Ovary (tissue), 9 donors: ENCODE results near the gene MYEF2. TPM values are rescaled to one million over a fixed set of nuclear protein-coding genes. Genes with fewer than 3 reads are reported as not detected.

ENCODE experiments used
- DNase-seq, 5 donors: peaks; one replicate each; pipeline ENCODE4 v3.0.0-alpha.2; 2019 to 2020
- H3K27ac ChIP-seq, 2 donors: fragments of 200-600 bp; one replicate each; pipeline versions ENCODE4 v1.5.1 to v1.8.0; 2019 to 2022
- H3K27me3 ChIP-seq: fragments of 200-600 bp; one replicate; pipeline ENCODE4 v1.8.0; 2022
- H3K36me3 ChIP-seq: fragments of 200-600 bp; sonication (generic); one replicate; pipeline ENCODE4 v1.5.1; 2019
- H3K4me1 ChIP-seq: one replicate; pipeline ENCODE4 v1.8.1; 2013; ENCODE audit warnings: mild to moderate bottlenecking, moderate library complexity; ENCODE audit not compliant: insufficient read depth
- H3K4me3 ChIP-seq: fragments of 200-600 bp; sonication (generic); one replicate; pipeline ENCODE4 v1.5.1; 2017
- H3K9me3 ChIP-seq, 2 donors: fragments of 200-600 bp in 1 of 2; sonication (generic) in 1 of 2; one replicate each; pipeline versions ENCODE4 v1.5.1 to v1.8.1; 2013 to 2019; ENCODE audit warnings: mild to moderate bottlenecking in 1 of 2, moderate library complexity in 1 of 2
- EP300 ChIP-seq: sonication (generic); formaldehyde crosslinking; IDR thresholded peaks from one replicate; pipeline ENCODE4 v1.6.1; 2017; ENCODE audit warnings: antibody characterized with exemption
- POLR2A ChIP-seq: fragments of 450-650 bp; IDR thresholded peaks from one replicate; pipeline ENCODE4 v1.6.1; 2017; ENCODE audit warnings: antibody characterized with exemption, mild to moderate bottlenecking, moderate library complexity
- WGBS, 3 donors: extraction: QIAGEN DNeasy Blood & Tissue Kit in 1 of 3; methylation state at CpG; one replicate each; pipeline versions ENCODE4 v1.1.5 to v1.1.7; 2013 to 2017; 5-methylcytosine and 5-hydroxymethylcytosine counted together
- intact Hi-C, 4 donors: fragments of 100-400 bp; cut with DNase I; formaldehyde crosslinking; loops; one replicate each; pipeline versions ENCODE4 v1.11.0 to v1.15.1; 2022 to 2023
- polyA plus RNA-seq, 2 donors: library from polyadenylated mRNA; stranded (reverse); fragments of 200-250 nt in 1 of 2; fragments of 350-450 nt in 1 of 2; fragmentation: Illumina TruSeq in 1 of 2; extraction: RNeasy Lipid Tissue Mini Kit (QIAGEN cat#74804) in 1 of 2; gene quantifications; one replicate each; pipeline ENCODE4 v1.2.3, GENCODE V29; 2013 to 2014
- total RNA-seq, 7 donors: library from RNA; depleted of rRNA in 2 of 7; stranded (reverse); fragments of >200 nt in 2 of 7; fragmentation: NEBNext Ultra II Directional in 3 of 7; extraction: Animal tissue kit (Norgen Biotek cat#: 25700) in 3 of 7; gene quantifications; one replicate each; pipeline versions ENCODE4 v1.1.0 to v1.2.4, GENCODE V29; 2016 to 2023
- TF ChIP-seq, protein P1 (sequence below), 3 donors: fragments of 450-650 bp in 2 of 3; fragments of 200-600 bp in 1 of 3; IDR thresholded peaks; one replicate each; pipeline versions ENCODE4 v1.5.1 to v1.8.0; 2016 to 2022; ENCODE audit warnings: antibody characterized with exemption in 3 of 3, mild to moderate bottlenecking in 1 of 3
- donor health status: DM: no; HTN: no; CAD: no; lungs with moderate emphysema.
- donor health status: DM: no; HTN: no; CAD: no.
- donor health status: Bipolar disorder and iron deficiency.
- donor health status: DM: yes; HTN: yes; CAD: no.
- donor health status: DM: no; HTN: no; CAD: no.
- donor health status: DM: yes; HTN: yes; CAD: no.

MYEF2 gene
- total and polyA plus RNA-seq, 9 donors: 1.4 to 38.9 (median 5.3) TPM

GRCh38 chr15:48221261-48221660 lies 43.2 kb upstream of the MYEF2 start:
- H3K36me3 ChIP-seq: no peaks in the 10 kb centered on the region
- H3K4me1 ChIP-seq: no peaks in the 10 kb centered on the region
- DNase-seq: no peak
- H3K9me3 ChIP-seq: no peaks in the 10 kb centered on the region
- H3K27ac ChIP-seq: no peak overlapping the region
- H3K27me3 ChIP-seq: no peaks in the 10 kb centered on the region
- intact Hi-C loops: no loop called here
- no peak overlapping the region for H3K4me3 ChIP-seq
- no peak for TF ChIP-seq POLR2A
- TF ChIP-seq, protein P1, sequence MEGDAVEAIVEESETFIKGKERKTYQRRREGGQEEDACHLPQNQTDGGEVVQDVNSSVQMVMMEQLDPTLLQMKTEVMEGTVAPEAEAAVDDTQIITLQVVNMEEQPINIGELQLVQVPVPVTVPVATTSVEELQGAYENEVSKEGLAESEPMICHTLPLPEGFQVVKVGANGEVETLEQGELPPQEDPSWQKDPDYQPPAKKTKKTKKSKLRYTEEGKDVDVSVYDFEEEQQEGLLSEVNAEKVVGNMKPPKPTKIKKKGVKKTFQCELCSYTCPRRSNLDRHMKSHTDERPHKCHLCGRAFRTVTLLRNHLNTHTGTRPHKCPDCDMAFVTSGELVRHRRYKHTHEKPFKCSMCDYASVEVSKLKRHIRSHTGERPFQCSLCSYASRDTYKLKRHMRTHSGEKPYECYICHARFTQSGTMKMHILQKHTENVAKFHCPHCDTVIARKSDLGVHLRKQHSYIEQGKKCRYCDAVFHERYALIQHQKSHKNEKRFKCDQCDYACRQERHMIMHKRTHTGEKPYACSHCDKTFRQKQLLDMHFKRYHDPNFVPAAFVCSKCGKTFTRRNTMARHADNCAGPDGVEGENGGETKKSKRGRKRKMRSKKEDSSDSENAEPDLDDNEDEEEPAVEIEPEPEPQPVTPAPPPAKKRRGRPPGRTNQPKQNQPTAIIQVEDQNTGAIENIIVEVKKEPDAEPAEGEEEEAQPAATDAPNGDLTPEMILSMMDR (IDR thresholded peaks at IDR 0.05): no peak
- no peak for TF ChIP-seq EP300
- 6 to 22% (median 10%) methylated on average over 1 of the region's 1 CpG for WGBS, 3 donors

- Histone ChIP-seq H3K4me1 (no peaks in the 10 kb centered on the region), H3K36me3 (no peaks in the 10 kb centered on the region), H3K9me3 (no peaks in the 10 kb centered on the region), H3K27ac (no peak within 1 kb of the TSS), H3K4me3 (no peak within 1 kb of the TSS), H3K27me3 (no peaks in the 10 kb centered on the region)
- TF ChIP-seq, protein P1 (IDR thresholded peaks at IDR 0.05): no peak
- TF ChIP-seq EP300 (no peak), POLR2A (no peak)
- no peak for DNase-seq
- WGBS, 3 donors: 90 to 94% (median 91%) methylated on average over 1 of the region's 1 CpG
- intact Hi-C loops: no loop called here
Measured at GRCh38 chr15:48205981-48206380, 27.9 kb upstream of the MYEF2 start, which contains the start of gene SLC12A1. Gene SLC12A1, plus strand, starts transcription at chr15:48206302. Its CDS starts 1,418 bp downstream, at chr15:48207720.

DNA sequence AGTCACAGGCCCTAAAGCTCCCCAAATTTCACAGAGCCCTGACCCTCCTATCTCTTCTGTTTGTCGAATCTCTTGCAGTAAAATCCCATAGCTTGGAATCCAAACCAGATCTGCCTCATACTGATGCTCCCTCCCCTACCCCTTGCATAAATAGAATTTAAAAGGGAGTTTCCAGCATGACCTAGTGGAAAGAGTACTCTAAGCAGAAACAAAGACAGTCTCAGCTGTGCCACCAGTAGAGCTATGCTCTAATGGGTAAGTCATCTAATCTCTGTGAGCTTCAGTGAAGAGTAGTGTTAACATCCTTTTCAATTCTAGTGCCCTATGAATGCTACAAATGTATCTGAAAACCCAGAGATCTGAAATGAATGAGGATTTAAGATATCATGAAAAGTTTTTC lies 24.0 kb upstream of the MYEF2 start:
- Histone ChIP-seq H3K27ac (no peak overlapping the region), H3K27me3 (no peaks in the 10 kb centered on the region), H3K4me3 (no peak overlapping the region), H3K36me3 (no peaks in the 10 kb centered on the region), H3K9me3 (no peaks in the 10 kb centered on the region), H3K4me1 (no peaks in the 10 kb centered on the region)
- TF ChIP-seq EP300: no peak
- no peak for TF ChIP-seq POLR2A
- TF ChIP-seq, protein P1 (IDR thresholded peaks at IDR 0.05): no peak
- WGBS, 3 donors: 74 to 83% (median 78%) methylated on average over 1 of the region's 1 CpG
- DNase-seq: no peak
- intact Hi-C loops: no loop called here

DNA sequence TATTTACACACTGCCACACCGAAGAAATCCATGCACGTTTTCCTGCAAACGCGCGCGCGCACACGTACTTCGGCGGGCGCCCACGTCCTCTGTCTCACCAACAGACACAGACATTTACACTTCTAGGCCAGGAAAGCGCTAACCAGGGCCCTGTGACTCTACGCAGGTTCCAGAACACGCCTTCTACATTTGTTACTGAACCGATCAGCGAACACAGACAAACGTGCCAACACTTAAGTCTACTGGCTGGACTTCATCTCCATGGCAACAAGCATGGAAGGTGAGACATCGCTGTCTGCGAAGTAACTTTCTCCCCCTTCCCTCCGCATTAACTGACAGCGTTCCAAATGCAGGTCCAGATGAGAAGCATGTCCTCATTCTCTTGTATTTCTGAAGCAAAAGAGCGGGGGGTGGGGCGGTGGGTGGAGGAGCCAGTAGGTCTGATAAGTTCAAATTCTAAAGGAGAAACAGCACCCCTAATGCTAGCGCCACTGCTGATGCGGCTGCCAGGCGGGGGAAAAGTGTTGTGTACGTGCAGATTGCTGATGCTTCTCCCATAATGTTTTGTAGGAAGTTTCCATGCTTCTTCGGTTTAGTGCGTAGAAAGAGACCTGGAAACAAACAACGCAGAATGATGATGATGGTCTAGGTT lies 13.6 kb upstream of the MYEF2 start, which contains the start of gene CTXN2:
Gene CTXN2 (plus strand): TSS at position 92 of the 652 bp plus-strand sequence. CDS start 9,636 bp downstream, outside the sequence.
- DNase-seq: no peak
- intact Hi-C loops: no loop called here
- 6 to 7% (median 6%) methylated on average over 31 of the region's 31 CpGs for WGBS, 3 donors
- Histone ChIP-seq H3K36me3 (no peaks in the 10 kb centered on the region), H3K9me3 (no peaks in the 10 kb centered on the region), H3K27ac (no peak within 1 kb of the TSS), H3K27me3 (no peaks in the 10 kb centered on the region), H3K4me1 (no peaks in the 10 kb centered on the region), H3K4me3 (no peak within 1 kb of the TSS)
- TF ChIP-seq, protein P1 (IDR thresholded peaks at IDR 0.05): no peak
- no peak for TF ChIP-seq EP300
- no peak for TF ChIP-seq POLR2A
